Spleen (tissue), 11 donors: ENCODE results near the gene HOXD10. TPM values are rescaled to one million over a fixed set of nuclear protein-coding genes. Genes with fewer than 3 reads are reported as not detected.

Experiments
- DNase-seq: peaks from one replicate; pipeline ENCODE4 v3.0.0-alpha.2; 2020
- H3K27ac ChIP-seq, 8 donors: fragments of 200-600 bp; sonication (generic) in 7 of 8; 1 replicate in 4 of 8; 2 replicates in 4 of 8; pipeline versions ENCODE4 v1.5.0 to v1.8.0; 2016 to 2021; ENCODE audit warnings: inconsistent platforms in 4 of 8, mild to moderate bottlenecking in 4 of 8, moderate library complexity in 1 of 8
- H3K27me3 ChIP-seq, 7 donors: fragments of 200-600 bp; sonication (generic) in 6 of 7; replicated peaks in 1 of 7; 1 replicate in 4 of 7; 2 replicates in 3 of 7; pipeline versions ENCODE4 v1.5.0 to v1.8.0; 2016 to 2021; ENCODE audit warnings: inconsistent platforms in 3 of 7, mild to moderate bottlenecking in 1 of 7
- H3K36me3 ChIP-seq, 6 donors: fragments of 200-600 bp; sonication (generic) in 5 of 6; 1 replicate in 4 of 6; 2 replicates in 2 of 6; pipeline versions ENCODE4 v1.5.0 to v1.8.0; 2016 to 2021; ENCODE audit warnings: inconsistent platforms in 2 of 6
- H3K4me1 ChIP-seq, 6 donors: fragments of 200-600 bp; sonication (generic) in 5 of 6; 1 replicate in 3 of 6; 2 replicates in 3 of 6; pipeline versions ENCODE4 v1.5.0 to v1.8.0; 2016 to 2021; ENCODE audit warnings: inconsistent platforms in 3 of 6
- H3K4me3 ChIP-seq, 8 donors: fragments of 200-600 bp; sonication (generic) in 7 of 8; 1 replicate in 4 of 8; 2 replicates in 4 of 8; pipeline versions ENCODE4 v1.5.0 to v1.8.0; 2016 to 2021; ENCODE audit warnings: inconsistent platforms in 4 of 8, mild to moderate bottlenecking in 4 of 8, moderate library complexity in 2 of 8
- H3K9me3 ChIP-seq, 8 donors: fragments of 200-600 bp; sonication (generic) in 7 of 8; 1 replicate in 4 of 8; 2 replicates in 4 of 8; pipeline versions ENCODE4 v1.5.0 to v1.8.0; 2016 to 2021; ENCODE audit warnings: inconsistent platforms in 4 of 8
- POLR2A ChIP-seq, 3 donors: fragments of 450-650 bp; IDR thresholded peaks; one replicate each; pipeline ENCODE4 v1.5.1; 2017; ENCODE audit warnings: antibody characterized with exemption in 3 of 3, mild to moderate bottlenecking in 1 of 3
- POLR2AphosphoS5 ChIP-seq, 3 donors: sonication (generic); formaldehyde crosslinking; IDR thresholded peaks; one replicate each; pipeline ENCODE4 v1.5.1; 2017; ENCODE audit warnings: antibody characterized with exemption in 3 of 3
- WGBS, 5 donors: extraction: QIAGEN DNeasy Blood & Tissue Kit in 3 of 5; methylation state at CpG; one replicate each; pipeline versions ENCODE4 v1.1.5 to v1.1.7; 2013 to 2018; 5-methylcytosine and 5-hydroxymethylcytosine counted together
- intact Hi-C: fragments of 100-400 bp; cut with DNase I; formaldehyde crosslinking; loops from one replicate; pipeline ENCODE4 v1.15.0; 2023; ENCODE audit warnings: low total_unique reads
- polyA plus RNA-seq, 3 donors: library from polyadenylated mRNA; stranded (reverse); fragments of 200-250 nt; gene quantifications; one replicate each; pipeline ENCODE4 v1.2.1, GENCODE V29; 2013
- total RNA-seq, 7 donors: library from RNA; depleted of rRNA in 3 of 7; stranded (reverse); fragments of >200 nt in 3 of 7; fragmentation: NEBNext Ultra II Directional in 4 of 7; extraction: Animal tissue kit (Norgen Biotek cat#: 25700) in 4 of 7; gene quantifications; one replicate each; pipeline versions ENCODE4 v1.1.0 to v1.2.1, GENCODE V29; 2016 to 2021
- TF ChIP-seq, protein P1 (sequence below), 11 experiments: fragments of 200-600 bp in 7 of 11; fragments of 450-650 bp in 4 of 11; sonication (generic) in 4 of 11; IDR thresholded peaks in 8 of 11; conservative IDR thresholded peaks in 3 of 11; 1 replicate in 7 of 11; 2 replicates in 4 of 11; pipeline versions ENCODE4 v1.4.0 to v1.8.0; 2016 to 2021; ENCODE audit warnings: antibody characterized with exemption in 11 of 11, inconsistent platforms in 4 of 11, mild to moderate bottlenecking in 1 of 11
- donor health status: healthy with polysubstance abuse.
- donor health status: DM: no; HTN: no; CAD: no; lungs with moderate emphysema.
- donor health status: DM: no; HTN: no; CAD: no.
- donor health status: Bipolar disorder and iron deficiency.
- donor health status: healthy.
- donor health status: DM: no; HTN: no; CAD: no.
- donor health status: DM: yes; HTN: yes; CAD: no.

The HOXD10 gene
- total and polyA plus RNA-seq, 10 donors, result 0.06 TPM; not detected in 9

DNA sequence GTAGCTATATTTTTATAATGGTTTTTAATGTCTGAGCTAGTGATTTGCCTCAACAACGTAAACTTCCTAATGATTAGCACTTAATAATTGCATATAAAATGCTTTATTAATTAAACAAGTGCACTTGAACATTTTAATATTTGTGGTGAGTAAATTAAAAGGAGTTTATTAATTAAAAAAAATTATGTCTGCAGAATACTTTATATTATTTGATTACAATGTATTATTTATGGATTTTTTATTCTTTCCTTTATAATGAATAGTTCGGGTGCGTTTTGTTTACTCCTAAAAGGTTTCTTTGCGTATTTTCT is 15.2 kb downstream of the HOXD10 start:
- TF ChIP-seq POLR2A (IDR thresholded peaks at IDR 0.05) (no peak), POLR2AphosphoS5 (IDR thresholded peaks at IDR 0.05) (no peak)
- TF ChIP-seq, protein P1, sequence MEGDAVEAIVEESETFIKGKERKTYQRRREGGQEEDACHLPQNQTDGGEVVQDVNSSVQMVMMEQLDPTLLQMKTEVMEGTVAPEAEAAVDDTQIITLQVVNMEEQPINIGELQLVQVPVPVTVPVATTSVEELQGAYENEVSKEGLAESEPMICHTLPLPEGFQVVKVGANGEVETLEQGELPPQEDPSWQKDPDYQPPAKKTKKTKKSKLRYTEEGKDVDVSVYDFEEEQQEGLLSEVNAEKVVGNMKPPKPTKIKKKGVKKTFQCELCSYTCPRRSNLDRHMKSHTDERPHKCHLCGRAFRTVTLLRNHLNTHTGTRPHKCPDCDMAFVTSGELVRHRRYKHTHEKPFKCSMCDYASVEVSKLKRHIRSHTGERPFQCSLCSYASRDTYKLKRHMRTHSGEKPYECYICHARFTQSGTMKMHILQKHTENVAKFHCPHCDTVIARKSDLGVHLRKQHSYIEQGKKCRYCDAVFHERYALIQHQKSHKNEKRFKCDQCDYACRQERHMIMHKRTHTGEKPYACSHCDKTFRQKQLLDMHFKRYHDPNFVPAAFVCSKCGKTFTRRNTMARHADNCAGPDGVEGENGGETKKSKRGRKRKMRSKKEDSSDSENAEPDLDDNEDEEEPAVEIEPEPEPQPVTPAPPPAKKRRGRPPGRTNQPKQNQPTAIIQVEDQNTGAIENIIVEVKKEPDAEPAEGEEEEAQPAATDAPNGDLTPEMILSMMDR (IDR thresholded peaks at IDR 0.05 in 8 of 11, conservative IDR thresholded peaks at IDR 0.05 in 3 of 11), result no peak
- whole genome bisulfite sequencing, 5 donors, result 12 to 22% (median 19%) methylated on average over 4 of the region's 4 CpGs
- H3K27ac ChIP-seq, result peak overlapping the region in 7 of 8 donors; percentile 78 to 93 (median 86)
- no peaks in the 10 kb centered on the region for H3K36me3 ChIP-seq
- peaks cover 0 to 95% (median 56%) of the 10 kb centered on the region in 6 donors for H3K4me1 ChIP-seq
- no peak for DNase-seq
- no peaks in the 10 kb centered on the region for H3K9me3 ChIP-seq
- peak overlapping the region; percentile 4 to 71 (median 40) for H3K4me3 ChIP-seq
- intact Hi-C loops, result no loop called here
- peaks cover 0 to 100% (median 93%) of the 10 kb centered on the region in 7 donors for H3K27me3 ChIP-seq

DNA sequence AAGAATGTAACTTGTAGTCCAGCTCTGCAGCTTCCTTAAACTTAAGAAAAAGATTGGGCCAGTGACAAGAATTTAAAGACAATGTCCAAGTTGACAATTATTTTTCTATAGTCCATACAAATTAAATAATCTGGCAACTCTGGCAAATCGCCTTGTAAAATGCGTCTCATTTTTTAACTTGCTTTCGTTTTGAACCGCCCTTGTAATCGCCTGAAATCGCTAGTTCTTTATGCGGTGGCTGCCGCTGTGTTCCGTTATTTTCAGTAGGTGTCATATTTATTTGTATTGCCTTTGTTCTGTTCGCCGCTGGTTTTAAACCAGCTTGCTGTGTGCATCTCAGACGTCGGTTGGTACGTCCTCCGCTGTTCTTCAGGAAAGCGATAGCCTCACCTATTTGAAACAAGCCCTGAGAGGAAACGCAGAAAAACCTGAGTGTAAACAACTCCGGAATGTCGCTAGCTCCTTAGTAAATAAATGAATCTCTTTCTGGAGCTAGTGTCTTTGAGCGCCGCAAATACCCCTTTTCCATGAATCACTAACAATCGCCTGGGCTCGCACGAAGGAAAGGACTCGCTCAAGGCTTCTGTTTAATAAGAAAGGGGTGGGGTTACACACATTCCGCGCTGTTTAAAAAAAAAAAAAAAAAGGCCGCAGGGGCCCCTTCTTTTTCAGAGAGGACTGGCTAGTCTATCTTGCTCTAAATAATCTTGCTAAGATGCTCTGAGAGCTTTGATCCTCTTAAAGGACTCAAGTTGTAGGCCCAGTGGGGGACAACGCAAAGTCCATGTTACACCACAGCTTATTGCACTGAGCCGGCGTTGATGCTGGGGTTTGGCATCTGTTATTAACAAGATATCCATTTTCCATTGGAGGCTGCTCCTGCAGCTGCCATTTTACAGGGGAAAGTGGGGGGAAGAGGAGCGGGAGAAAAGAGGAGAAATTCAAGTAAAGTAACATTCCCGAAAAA is 15.9 kb downstream of the HOXD10 start:
- DNase-seq, result no peak
- H3K4me3 ChIP-seq, result peak overlapping the region in 6 of 8 donors; percentile 31 to 71 (median 42)
- H3K27me3 ChIP-seq, result peaks cover 0 to 100% (median 96%) of the 10 kb centered on the region in 7 donors

DNA sequence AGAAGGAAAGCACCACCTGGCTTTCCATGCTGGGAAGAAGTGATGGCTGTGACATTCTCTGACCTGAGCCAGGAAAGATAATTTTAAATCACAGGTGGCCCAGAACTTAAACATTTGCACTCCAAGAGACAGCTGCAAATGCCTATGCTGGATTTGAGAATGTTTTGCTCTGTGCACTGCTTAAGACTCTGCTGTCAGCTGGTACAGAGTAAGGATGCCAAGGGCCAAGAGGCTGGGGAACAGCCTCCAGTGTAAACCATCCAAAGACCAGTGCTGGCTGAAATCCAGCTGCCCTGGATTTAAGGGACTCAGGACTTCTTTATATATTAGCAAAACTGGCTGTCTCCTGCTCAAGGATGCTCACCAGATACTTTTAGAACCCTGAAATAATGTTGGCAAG is 16.8 kb downstream of the HOXD10 start:
- Histone ChIP-seq H3K4me1 (peaks cover 0 to 82% (median 51%) of the 10 kb centered on the region in 6 donors), H3K9me3 (no peaks in the 10 kb centered on the region), H3K4me3 (peak overlapping the region in 1 of 8 donors; percentile 71), H3K36me3 (no peaks in the 10 kb centered on the region), H3K27me3 (peaks cover 0 to 100% (median 96%) of the 10 kb centered on the region in 7 donors), H3K27ac (peak overlapping the region in 5 of 8 donors; percentile 86 to 93 (median 87))
- DNase-seq, result no peak
- TF ChIP-seq POLR2A (IDR thresholded peaks at IDR 0.05) (no peak), POLR2AphosphoS5 (IDR thresholded peaks at IDR 0.05) (no peak)
- TF ChIP-seq, protein P1 (IDR thresholded peaks at IDR 0.05 in 8 of 11, conservative IDR thresholded peaks at IDR 0.05 in 3 of 11), result no peak
- intact Hi-C loops, result no loop called here

More for the DNA sequence above, 15.9 kb downstream of the HOXD10 start:
- Histone ChIP-seq H3K27ac (peak overlapping the region in 7 of 8 donors; percentile 78 to 93 (median 86)), H3K4me1 (peaks cover 0 to 91% (median 57%) of the 10 kb centered on the region in 6 donors), H3K9me3 (no peaks in the 10 kb centered on the region), H3K36me3 (no peaks in the 10 kb centered on the region)
- intact Hi-C loops, result no loop called here
- TF ChIP-seq, protein P1 (IDR thresholded peaks at IDR 0.05 in 8 of 11, conservative IDR thresholded peaks at IDR 0.05 in 3 of 11), result no peak
- TF ChIP-seq POLR2AphosphoS5 (IDR thresholded peaks at IDR 0.05) (no peak), POLR2A (IDR thresholded peaks at IDR 0.05) (no peak)
- 10 to 21% (median 11%) methylated on average over 33 of the region's 33 CpGs for WGBS, 5 donors

DNA sequence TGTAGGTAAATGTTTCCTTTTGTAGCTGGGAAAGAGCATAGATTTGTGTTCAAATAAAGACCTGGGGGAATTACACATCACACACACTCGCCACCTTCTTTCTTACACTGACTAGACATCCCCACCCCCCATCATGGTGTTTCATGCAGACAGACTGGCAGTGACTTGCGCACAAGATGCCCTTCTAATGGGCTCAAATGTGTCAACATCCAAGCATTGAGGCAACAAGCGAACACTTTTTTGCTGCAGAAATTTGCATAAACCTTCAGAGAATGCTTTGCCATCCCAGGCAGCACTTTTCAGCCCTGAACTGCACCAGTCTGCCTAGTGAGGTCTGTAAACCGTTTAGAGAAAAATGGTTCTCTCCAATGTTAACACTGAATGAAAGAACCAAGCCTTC is 17.5 kb downstream of the HOXD10 start:
- TF ChIP-seq POLR2A (IDR thresholded peaks at IDR 0.05) (no peak), POLR2AphosphoS5 (IDR thresholded peaks at IDR 0.05) (no peak)
- TF ChIP-seq, protein P1 (IDR thresholded peaks at IDR 0.05 in 8 of 11, conservative IDR thresholded peaks at IDR 0.05 in 3 of 11), result no peak
- H3K27ac ChIP-seq, result peak overlapping the region in 5 of 8 donors; percentile 5 to 93 (median 87)
- DNase-seq, result no peak
- intact Hi-C loops, result no loop called here
- H3K36me3 ChIP-seq, result no peaks in the 10 kb centered on the region
- 51 to 60% (median 57%) methylated on average over 4 of the region's 4 CpGs for WGBS, 5 donors
- H3K4me1 ChIP-seq, result peaks cover 0 to 80% (median 45%) of the 10 kb centered on the region in 6 donors
- no peaks in the 10 kb centered on the region for H3K9me3 ChIP-seq
- no peak overlapping the region for H3K4me3 ChIP-seq
- H3K27me3 ChIP-seq, result peaks cover 0 to 100% (median 96%) of the 10 kb centered on the region in 7 donors
